GM12892 (cell line): ENCODE results near the gene LRCH1.

Experiments
- POLR2A ChIP-seq: IDR thresholded peaks from 2 replicates; pipeline ENCODE4 v1.6.1; 2011; ENCODE audit warnings: low read depth, low read length, control low read depth
- POLR2AphosphoS5 ChIP-seq: IDR thresholded peaks from 2 replicates; pipeline ENCODE4 v1.6.1; 2011; ENCODE audit warnings: low read depth, low read length, control low read depth
- TAF1 ChIP-seq: IDR thresholded peaks from 2 replicates; pipeline ENCODE4 v1.6.1; 2011; ENCODE audit warnings: low read depth, mild to moderate bottlenecking, control low read depth, low read length, borderline replicate concordance

- TF ChIP-seq POLR2A (no peak), POLR2AphosphoS5 (no peak), TAF1 (no peak)
Observed at GRCh38 chr13:46712524-46712923, 159.6 kb downstream of the LRCH1 start.
